Medulla oblongata (tissue), 1 donor: ENCODE measurements around the gene ROBO1.
"Not testable (repeated sequence)": the region's sequence is repeated elsewhere in the genome, so short reads cannot be mapped to it uniquely, and the experiment has no call there.

ENCODE experiments used
- DNase-seq: peaks from one replicate; pipeline ENCODE4 v3.0.0-alpha.2; 2015; ENCODE audit errors: extremely low spot score

Gene ROBO1

GRCh38 chr3:78801926-78802561 is 965.8 kb downstream of the ROBO1 start:
- no peak for DNase-seq

DNA sequence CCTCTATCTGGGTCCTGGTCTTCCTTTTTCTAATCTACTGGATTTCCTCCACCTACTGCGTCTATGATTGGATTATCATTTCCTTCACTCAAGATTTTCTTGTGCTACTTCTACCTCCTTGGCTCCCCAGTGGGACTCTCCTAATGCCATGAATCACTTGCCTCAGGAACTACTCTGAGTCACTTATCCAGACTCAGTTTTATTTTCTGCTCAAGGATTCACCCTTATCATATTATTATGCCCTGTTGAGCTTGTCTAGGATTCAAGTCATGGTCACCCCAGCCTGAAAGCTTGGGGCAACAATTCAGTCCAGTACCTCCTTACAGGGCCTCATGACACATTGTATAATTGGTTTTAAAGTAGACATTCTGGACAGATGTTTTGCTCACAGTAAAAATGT is 968.1 kb downstream of the ROBO1 start:
- no peak for DNase-seq

DNA sequence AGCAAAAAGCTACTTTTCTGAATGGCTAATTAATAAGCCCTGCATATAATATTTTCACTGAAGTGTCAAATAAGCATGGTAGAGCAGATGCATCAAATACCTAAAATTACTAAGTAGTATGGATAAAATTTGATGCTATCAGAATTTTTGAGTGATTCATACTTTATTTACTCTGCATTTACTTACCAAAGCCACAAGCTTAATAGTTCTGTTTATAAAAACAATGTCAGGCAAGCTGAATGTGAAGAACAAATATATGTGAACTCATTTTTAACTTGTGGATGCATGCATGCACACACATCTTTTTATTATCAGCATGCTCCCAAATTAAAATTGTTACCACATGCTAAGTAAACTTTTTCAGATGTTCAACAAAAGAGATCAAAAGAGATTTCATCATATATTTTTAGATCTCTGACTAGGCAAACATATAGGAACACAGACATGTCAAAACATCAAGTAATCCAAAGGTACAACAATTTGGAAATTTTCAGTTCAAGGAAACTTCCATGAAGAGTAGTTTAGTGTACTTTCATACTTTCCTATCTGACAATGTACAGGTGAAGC is 969.4 kb downstream of the ROBO1 start:
- DNase-seq, result no peak

GRCh38 chr3:78794431-78794830 is 973.4 kb downstream of the ROBO1 start:
- no peak for DNase-seq

DNA sequence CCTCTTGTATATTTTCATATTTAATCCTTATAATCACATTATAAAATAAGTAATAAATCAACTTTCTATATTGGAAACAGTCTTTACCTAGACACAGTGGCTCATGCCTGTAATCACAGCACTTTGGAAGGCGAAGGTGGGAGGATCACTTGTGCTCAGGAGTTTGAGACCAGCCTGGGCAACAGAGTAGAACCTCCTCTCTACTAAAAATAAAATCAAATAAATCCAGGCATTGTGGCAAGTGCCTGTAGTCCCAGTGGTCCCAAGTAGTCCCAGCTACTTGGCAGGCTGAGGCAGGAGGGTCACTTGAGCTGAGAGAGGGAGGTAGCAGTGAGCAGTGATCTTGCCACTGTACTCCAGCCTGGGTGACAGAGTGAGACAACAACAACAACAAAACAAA is 975.1 kb downstream of the ROBO1 start:
- no peak for DNase-seq

GRCh38 chr3:78792212-78792611 is 975.6 kb downstream of the ROBO1 start:
- no peak for DNase-seq

GRCh38 chr3:78791753-78792152 is 976.0 kb downstream of the ROBO1 start:
- DNase-seq, result no peak

GRCh38 chr3:78788839-78789238 is 979.0 kb downstream of the ROBO1 start:
- no peak for DNase-seq

- no peak for DNase-seq
Observed at GRCh38 chr3:78785004-78785403, 982.8 kb downstream of the ROBO1 start.

GRCh38 chr3:78781351-78781750 is 986.4 kb downstream of the ROBO1 start:
- no peak for DNase-seq

DNA sequence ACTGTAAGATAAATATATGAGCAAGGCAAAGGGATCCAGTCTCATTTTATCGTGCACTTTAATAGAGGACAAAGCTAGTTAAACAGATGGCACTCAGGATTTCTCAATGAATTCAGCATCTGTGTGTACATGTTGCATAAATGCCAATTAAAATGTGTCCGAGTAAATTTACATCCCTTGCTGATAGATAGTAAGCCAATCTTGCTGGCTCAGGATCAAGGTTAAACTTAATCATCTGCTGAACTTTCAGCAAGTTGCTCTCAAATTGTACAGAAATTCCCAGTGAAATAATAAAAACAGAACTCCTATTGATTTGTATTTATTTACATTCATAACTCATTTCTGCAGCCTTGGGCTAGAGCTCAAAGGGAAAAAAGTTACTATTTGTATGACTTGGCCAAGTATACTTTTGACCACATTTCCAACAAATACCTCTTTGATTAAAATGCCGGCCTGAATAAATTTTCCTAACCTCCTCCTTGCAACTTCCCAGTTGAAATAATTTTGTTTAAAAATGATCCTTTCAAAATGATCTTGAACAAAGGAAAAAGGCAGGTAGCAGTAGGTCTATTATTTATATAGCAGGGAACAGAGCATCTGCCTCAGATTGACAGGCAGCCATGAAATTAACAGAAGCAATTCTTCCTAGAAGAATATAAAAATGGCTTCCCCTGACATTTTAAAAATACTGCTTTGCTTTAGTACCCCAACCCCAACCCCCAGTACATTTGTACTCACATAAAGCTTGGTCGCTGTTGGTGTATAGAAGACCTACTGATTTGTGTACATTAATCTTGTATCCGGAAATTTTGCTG is 1001.9 kb downstream of the ROBO1 start:
- no peak for DNase-seq

DNA sequence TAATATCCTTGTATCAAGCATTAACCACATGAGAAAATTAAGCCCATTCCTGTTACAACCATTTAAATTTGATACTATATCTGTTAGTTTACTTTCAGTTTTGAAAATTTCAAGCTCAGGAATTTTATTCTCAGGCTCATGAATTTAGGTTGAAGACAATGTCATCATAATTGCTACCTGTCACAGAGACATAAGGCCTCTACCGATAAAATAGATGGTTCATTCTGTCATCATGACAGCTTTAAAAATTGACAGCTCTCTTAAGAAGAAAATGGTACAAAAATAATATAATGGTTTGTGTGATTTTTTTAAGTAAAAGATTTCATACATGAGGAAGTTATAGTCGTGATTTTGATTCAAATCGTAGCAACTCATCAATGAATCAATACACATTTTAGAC is 1003.2 kb downstream of the ROBO1 start:
- no peak for DNase-seq

GRCh38 chr3:78762121-78762520 is 1005.7 kb downstream of the ROBO1 start:
- DNase-seq, result no peak

DNA sequence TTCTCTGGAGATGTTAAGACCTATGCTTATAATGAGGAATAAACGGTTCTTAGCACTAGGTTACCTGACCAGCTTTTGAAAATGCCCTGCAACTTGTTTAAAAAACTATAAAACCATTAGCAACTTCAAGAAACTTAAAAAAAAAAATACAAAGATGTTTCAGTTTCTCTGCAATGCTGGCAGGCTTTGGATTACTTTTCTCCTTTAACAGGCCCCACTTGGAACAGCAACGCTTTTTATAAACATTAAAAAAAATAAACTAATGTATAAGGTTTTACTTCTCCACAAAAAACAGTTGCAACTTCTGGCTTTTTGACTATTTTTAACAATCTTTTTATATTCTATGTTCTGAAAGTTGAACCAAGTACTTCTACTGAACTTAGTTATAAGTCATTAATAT is 1006.7 kb downstream of the ROBO1 start:
- no peak for DNase-seq

- peak; percentile 55 for DNase-seq
Observed at GRCh38 chr3:78757731-78758130, 1010.1 kb downstream of the ROBO1 start.

DNA sequence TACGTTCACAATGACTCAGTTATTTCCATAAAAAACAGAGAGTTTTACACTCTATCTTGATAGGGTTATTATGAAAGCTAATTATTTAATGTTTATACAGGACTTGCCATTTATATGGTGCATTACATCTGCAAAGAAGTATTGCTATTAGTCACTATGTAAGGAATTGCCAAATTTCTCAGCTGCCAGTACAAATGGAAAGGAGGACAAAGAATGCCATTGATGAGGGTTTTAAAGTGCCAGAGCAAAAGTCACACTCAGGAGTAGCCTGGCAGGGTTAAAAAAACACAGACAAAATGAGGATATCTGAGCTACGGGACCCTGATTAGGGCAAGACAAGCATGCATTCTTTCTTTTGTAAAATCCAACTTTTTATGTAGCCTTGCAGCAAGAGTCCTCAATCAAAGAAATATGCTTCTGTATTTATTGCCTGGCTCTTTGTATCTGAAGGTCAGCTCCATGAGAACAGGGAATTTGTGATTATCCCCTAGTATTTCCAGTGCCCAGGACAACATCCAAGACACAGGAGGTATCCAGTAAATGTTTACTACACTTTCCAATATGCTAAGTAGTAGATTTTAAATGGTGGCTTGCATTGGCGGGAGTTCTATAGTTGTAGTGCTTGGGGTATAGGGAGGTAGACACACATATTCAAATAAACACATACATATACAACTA is 1013.6 kb downstream of the ROBO1 start:
- DNase-seq, result peak; percentile 79

DNA sequence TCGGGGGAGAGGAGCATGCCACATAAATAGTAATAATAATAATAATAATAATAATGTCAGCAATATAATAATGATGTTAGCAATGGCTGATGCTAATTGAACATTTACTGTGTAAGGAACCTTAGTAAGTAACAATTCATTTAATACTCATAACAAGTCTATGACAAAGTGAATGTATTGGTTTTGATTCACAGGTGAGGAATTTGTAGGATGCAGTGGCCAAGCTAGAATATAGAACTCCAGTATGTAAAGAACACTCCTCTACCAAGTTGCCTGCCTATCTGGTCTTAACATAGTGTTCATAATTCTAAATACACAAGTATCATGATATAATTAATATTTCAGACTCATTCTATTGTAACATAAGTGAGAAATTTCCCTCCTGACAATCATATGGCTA is 1016.5 kb downstream of the ROBO1 start:
- DNase-seq, result no peak

DNA sequence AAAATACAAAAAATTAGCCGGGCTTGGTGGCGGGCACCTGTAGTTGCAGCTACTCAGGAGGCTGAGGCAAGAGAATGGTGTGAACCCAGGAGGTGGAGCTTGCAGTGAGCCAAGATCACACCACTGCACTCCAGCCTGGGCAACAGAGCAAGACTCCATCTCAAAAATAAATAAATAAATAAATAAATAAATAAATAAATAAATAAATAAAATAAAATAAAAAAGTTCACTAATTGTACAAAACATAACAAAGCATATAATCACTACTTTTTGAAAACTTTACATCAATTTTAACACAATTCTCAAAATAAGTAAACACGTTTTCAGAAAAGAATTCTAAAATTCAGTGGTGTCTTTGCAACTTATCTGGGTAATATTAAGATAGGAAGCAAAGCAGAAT is 1017.5 kb downstream of the ROBO1 start:
- not testable (repeated sequence) for DNase-seq

DNA sequence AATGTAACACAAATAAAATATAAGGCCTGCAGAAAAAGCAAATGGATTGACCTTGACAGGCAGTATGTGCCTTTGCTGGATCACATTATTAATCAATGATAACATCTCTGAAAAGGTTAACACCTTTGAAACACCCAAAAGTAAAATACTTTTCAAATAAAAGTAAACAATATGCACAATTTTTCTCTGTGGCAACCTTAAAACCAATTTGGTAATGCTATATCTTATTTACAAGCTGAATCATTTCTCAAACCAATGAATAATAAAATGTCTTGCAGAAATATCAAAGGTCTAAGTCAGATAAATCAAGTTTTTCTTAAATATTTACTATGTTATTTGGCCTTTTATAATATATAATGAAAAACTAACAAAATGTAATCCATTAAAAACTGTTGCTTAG is 1018.7 kb downstream of the ROBO1 start:
- DNase-seq, result no peak

DNA sequence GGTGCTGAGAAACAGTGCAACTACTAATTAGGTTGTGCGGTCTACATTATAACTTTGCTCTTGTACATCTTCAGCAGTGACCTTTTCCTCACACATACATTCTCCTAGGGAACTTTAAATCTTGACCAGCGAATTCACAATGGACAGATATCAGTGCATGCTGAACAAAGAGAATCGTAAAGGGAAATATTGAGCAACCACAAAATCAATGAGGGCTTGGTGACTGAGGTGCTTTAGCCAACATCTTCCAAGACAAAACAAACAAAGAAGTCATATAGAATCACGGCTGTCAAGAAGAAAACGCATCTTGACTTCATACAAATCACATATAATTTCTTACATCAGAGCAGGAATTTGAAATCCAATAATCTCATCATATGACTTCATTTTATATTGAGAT is 1022.0 kb downstream of the ROBO1 start:
- no peak for DNase-seq

DNA sequence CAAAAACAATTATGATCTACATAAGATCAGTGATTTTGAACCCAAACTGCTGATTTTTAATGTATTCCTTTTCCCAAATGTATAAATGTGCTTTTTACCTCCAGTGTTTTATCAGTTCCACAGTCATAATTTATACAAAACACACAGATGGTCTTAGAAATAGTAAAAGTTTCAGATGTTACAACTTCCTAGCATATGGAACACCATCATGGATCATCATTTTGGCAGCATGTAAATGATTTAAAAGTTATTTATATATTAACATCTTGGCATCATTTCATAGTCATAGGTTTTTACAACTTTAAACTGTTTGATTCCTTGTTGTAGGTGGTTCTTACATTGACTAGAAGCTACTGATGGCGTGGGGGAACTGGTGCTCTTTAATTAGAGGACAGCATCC is 1025.3 kb downstream of the ROBO1 start:
- DNase-seq, result no peak

DNA sequence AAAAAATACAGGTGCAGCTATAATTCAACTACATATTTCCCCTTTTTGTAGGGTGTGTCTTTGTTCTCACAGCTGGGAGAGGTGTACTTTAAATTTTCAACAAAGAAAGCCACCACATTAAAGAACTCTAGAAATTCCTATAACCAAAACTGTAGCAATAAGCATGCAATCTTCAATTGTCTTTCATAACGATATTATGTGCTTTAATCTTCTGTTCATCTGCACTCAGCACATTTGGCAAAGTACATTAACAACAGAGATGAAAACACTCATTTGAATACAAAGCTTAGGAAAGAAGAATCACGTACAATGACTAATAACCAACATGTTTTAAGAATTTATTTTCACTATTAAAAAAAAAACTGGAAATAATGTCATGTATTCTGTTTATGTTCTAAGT is 1025.8 kb downstream of the ROBO1 start:
- no peak for DNase-seq
